Stomach (tissue), 9 donors: ENCODE measurements around the gene ST6GAL2. TPM values are rescaled to one million over a fixed set of nuclear protein-coding genes. Genes with fewer than 3 reads are reported as not detected.

ENCODE experiments used
- DNase-seq, 2 donors: peaks; one replicate each; pipeline versions ENCODE4 v3.0.0 to v3.0.0-alpha.2; 2013 to 2019
- H3K27ac ChIP-seq, 5 donors: fragments of 200-600 bp in 4 of 5; sonication (generic) in 4 of 5; one replicate each; pipeline ENCODE4 v1.5.1; 2013 to 2019; ENCODE audit warnings: mild to moderate bottlenecking in 1 of 5, moderate library complexity in 1 of 5
- H3K27me3 ChIP-seq, 3 donors: fragments of 200-600 bp; sonication (generic); one replicate each; pipeline ENCODE4 v1.5.1; 2017 to 2019; ENCODE audit warnings: mixed run types in 1 of 3
- H3K36me3 ChIP-seq, 4 donors: fragments of 200-600 bp; sonication (generic); 1 replicate in 3 of 4; 2 replicates in 1 of 4; pipeline ENCODE4 v1.5.1; 2016 to 2019
- H3K4me1 ChIP-seq, 4 donors: fragments of 200-600 bp; sonication (generic); one replicate each; pipeline ENCODE4 v1.5.1; 2016 to 2019
- H3K4me3 ChIP-seq, 4 donors: fragments of 200-600 bp; sonication (generic) in 3 of 4; one replicate each; pipeline ENCODE4 v1.5.1; 2016 to 2019; ENCODE audit warnings: mild to moderate bottlenecking in 1 of 4
- H3K9me3 ChIP-seq, 4 donors: fragments of 200-600 bp; sonication (generic); one replicate each; pipeline ENCODE4 v1.5.1; 2016 to 2019
- CTCF ChIP-seq, 7 experiments: fragments of 450-650 bp in 4 of 7; fragments of 200-600 bp in 3 of 7; sonication (generic) in 3 of 7; IDR thresholded peaks; one replicate each; pipeline ENCODE4 v1.5.1; 2016 to 2019; ENCODE audit warnings: antibody characterized with exemption in 7 of 7, control low read depth in 2 of 7, mild to moderate bottlenecking in 1 of 7
- EP300 ChIP-seq: sonication (generic); formaldehyde crosslinking; IDR thresholded peaks from one replicate; pipeline ENCODE4 v1.6.1; 2017; ENCODE audit warnings: antibody characterized with exemption
- POLR2A ChIP-seq, 4 donors: fragments of 450-650 bp; IDR thresholded peaks; one replicate each; pipeline ENCODE4 v1.6.1; 2016; ENCODE audit warnings: antibody characterized with exemption in 4 of 4, control low read depth in 2 of 4, mild to moderate bottlenecking in 1 of 4, moderate library complexity in 1 of 4
- POLR2AphosphoS5 ChIP-seq, 3 donors: sonication (generic); formaldehyde crosslinking; IDR thresholded peaks; one replicate each; pipeline ENCODE4 v1.6.1; 2016; ENCODE audit warnings: antibody characterized with exemption in 3 of 3
- WGBS, 5 donors: extraction: QIAGEN DNeasy Blood & Tissue Kit in 3 of 5; methylation state at CpG; one replicate each; pipeline versions ENCODE4 v1.1.5 to v1.1.7; 2013 to 2018; 5-methylcytosine and 5-hydroxymethylcytosine counted together
- intact Hi-C: fragments of 100-400 bp; cut with DNase I; formaldehyde crosslinking; loops from one replicate; pipeline ENCODE4 v1.15.1; 2023; ENCODE audit warnings: low total_unique reads
- polyA plus RNA-seq, 3 donors: library from polyadenylated mRNA; stranded (reverse); fragments of 200-250 nt; gene quantifications; one replicate each; pipeline ENCODE4 v1.2.3, GENCODE V29; 2013
- total RNA-seq, 5 donors: library from RNA; depleted of rRNA; stranded (reverse); fragments of >200 nt; gene quantifications; one replicate each; pipeline versions ENCODE4 v1.1.0 to v1.2.3, GENCODE V29; 2014 to 2016
- donor health status: healthy with polysubstance abuse.
- donor health status: Bipolar disorder and iron deficiency.
- donor health status: healthy.

ST6GAL2 gene
- total and polyA plus RNA-seq, 8 donors: 0.12 to 9.0 (median 0.63) TPM; not detected in 2

- TF ChIP-seq POLR2A (IDR thresholded peaks at IDR 0.05): no peak
- H3K4me1 ChIP-seq: no peaks in the 10 kb centered on the region
- H3K36me3 ChIP-seq: no peaks in the 10 kb centered on the region
- no peak overlapping the region for H3K4me3 ChIP-seq
- no peaks in the 10 kb centered on the region for H3K9me3 ChIP-seq
- H3K27me3 ChIP-seq: no peaks in the 10 kb centered on the region
- no peak for DNase-seq
- intact Hi-C loops: no loop called here
- 75 to 88% (median 80%) methylated on average over 2 of the region's 2 CpGs for WGBS, 5 donors
- no peak overlapping the region for H3K27ac ChIP-seq
These were observed 80.3 kb downstream of the ST6GAL2 start for GRCh38 chr2:106805716-106806115.

- H3K27ac ChIP-seq: no peak overlapping the region
- no peaks in the 10 kb centered on the region for H3K27me3 ChIP-seq
- TF ChIP-seq CTCF (IDR thresholded peaks at IDR 0.05) (no peak), POLR2A (IDR thresholded peaks at IDR 0.05) (no peak), EP300 (no peak), POLR2AphosphoS5 (IDR thresholded peaks at IDR 0.05) (no peak)
- intact Hi-C loops: no loop called here
- no peak for DNase-seq
- WGBS, 5 donors: 54 to 83% (median 76%) methylated on average over 1 of the region's 1 CpG
- no peaks in the 10 kb centered on the region for H3K9me3 ChIP-seq
- no peaks in the 10 kb centered on the region for H3K4me1 ChIP-seq
- H3K36me3 ChIP-seq: no peaks in the 10 kb centered on the region
- no peak overlapping the region for H3K4me3 ChIP-seq
These were observed 81.8 kb downstream of the ST6GAL2 start for GRCh38 chr2:106804161-106804560.

- intact Hi-C loops: no loop called here
- H3K4me3 ChIP-seq: no peak overlapping the region
- no peak for TF ChIP-seq EP300
- TF ChIP-seq POLR2A (IDR thresholded peaks at IDR 0.05): no peak
- TF ChIP-seq CTCF (IDR thresholded peaks at IDR 0.05): no peak
- no peak for TF ChIP-seq POLR2AphosphoS5 (IDR thresholded peaks at IDR 0.05)
- no peaks in the 10 kb centered on the region for H3K27me3 ChIP-seq
- WGBS, 5 donors: 82 to 87% (median 85%) methylated on average over 10 of the region's 10 CpGs
- no peak overlapping the region for H3K27ac ChIP-seq
- DNase-seq: no peak
- no peaks in the 10 kb centered on the region for H3K4me1 ChIP-seq
- no peaks in the 10 kb centered on the region for H3K9me3 ChIP-seq
- no peaks in the 10 kb centered on the region for H3K36me3 ChIP-seq
These were observed 84.9 kb downstream of the ST6GAL2 start for GRCh38 chr2:106800976-106801655.

- H3K4me1 ChIP-seq: no peaks in the 10 kb centered on the region
- no peak overlapping the region for H3K4me3 ChIP-seq
- 76 to 97% (median 95%) methylated on average over 4 of the region's 4 CpGs for WGBS, 5 donors
- DNase-seq: no peak
- no peaks in the 10 kb centered on the region for H3K36me3 ChIP-seq
- intact Hi-C loops: no loop called here
- no peaks in the 10 kb centered on the region for H3K27me3 ChIP-seq
- no peaks in the 10 kb centered on the region for H3K9me3 ChIP-seq
- no peak overlapping the region for H3K27ac ChIP-seq
- no peak for TF ChIP-seq CTCF (IDR thresholded peaks at IDR 0.05)
- TF ChIP-seq EP300: no peak
- TF ChIP-seq POLR2A (IDR thresholded peaks at IDR 0.05): no peak
These were observed 85.8 kb downstream of the ST6GAL2 start for GRCh38 chr2:106800180-106800579.

GRCh38 chr2:106798826-106799552 lies 87.0 kb downstream of the ST6GAL2 start:
- Histone ChIP-seq H3K9me3 (no peaks in the 10 kb centered on the region), H3K4me1 (no peaks in the 10 kb centered on the region), H3K27ac (no peak overlapping the region), H3K4me3 (no peak overlapping the region), H3K27me3 (no peaks in the 10 kb centered on the region), H3K36me3 (no peaks in the 10 kb centered on the region)
- no peak for TF ChIP-seq CTCF (IDR thresholded peaks at IDR 0.05)
- TF ChIP-seq POLR2A (IDR thresholded peaks at IDR 0.05): no peak
- no peak for TF ChIP-seq EP300
- TF ChIP-seq POLR2AphosphoS5 (IDR thresholded peaks at IDR 0.05): no peak
- intact Hi-C loops: no loop called here
- 59 to 77% (median 73%) methylated on average over 5 of the region's 5 CpGs for WGBS, 5 donors
- no peak for DNase-seq
